HG03378 (cell line): Measurements from ENCODE around the gene CDS2.
"Not testable (repeated sequence)": the region's sequence is repeated elsewhere in the genome, so short reads cannot be mapped to it uniquely, and the experiment has no call there.

Experiments used
- ATAC-seq: cut with Tn5 transposase; IDR thresholded peaks from one replicate; pipeline ENCODE4 v1.9.1; 2021; ENCODE audit warnings: mild to moderate bottlenecking, moderate library complexity; ENCODE audit not compliant: unreplicated experiment

The CDS2 gene

DNA sequence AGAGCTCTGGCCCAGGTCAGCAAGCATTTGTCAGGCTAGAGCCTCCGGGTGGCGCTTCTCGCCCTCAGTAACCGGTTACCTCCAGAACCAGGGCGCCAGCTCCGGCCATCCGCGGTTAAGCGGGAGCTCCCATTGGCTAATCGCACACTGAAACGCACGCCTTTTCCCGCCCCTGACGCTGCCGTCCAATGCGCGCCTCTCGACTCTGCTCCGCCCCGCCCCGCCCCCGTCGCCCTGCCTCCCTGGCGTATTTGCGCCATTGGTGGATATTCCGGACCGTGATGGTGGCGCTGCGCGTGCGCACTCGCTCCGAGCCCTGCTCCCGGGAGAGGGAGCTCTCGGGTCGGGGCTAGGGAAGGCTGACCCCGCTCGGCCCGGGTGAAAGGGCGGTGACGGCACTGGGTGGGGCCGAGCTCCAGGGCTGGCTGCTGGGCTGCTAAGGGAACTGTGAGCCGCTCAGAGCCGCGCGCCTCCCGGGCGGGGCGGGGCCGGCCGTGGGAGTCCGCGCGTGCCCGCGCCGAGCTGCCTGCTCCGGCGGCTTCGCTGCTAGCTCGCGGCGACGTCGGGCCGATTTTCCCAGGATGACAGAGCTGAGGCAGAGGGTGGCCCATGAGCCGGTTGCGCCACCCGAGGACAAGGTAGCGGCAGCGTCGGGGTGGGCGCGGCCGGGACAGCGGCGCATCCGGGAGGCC, at the start of gene CDS2:
TSS of gene CDS2 (plus strand) at position 497 of the 692 bp plus-strand sequence. CDS start at position 582, 85 bp downstream.
- peak; percentile 84 for ATAC-seq

GRCh38 chr20:5077761-5078387, 48.9 kb upstream of the CDS2 start:
- ATAC-seq = no peak

GRCh38 chr20:5078399-5078958, 48.3 kb upstream of the CDS2 start:
- peak; percentile 95 for ATAC-seq

DNA sequence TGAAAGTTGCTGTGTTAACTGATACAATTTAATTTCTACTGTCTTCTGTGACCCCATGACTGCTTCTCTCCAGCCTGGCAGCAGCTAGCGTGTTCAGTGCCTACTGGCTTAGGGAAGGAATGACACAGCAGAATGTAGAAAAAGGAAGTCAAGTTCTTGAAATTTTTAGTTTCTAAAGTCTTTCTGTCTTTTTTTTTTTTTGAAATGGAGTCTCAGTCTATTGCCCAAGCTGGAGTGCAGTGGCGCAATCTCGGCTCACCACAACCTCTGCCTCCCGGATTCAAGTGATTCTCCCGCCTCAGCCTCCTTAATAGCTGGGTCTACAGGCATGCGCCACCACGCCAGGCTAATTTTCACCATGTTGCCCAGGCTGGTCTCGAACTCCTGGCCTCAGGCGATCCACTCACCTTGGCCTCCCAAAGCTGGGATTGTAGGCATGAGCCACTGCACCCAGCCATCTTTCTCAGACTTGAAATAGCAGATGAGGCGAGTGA, 46.4 kb upstream of the CDS2 start:
- peak; percentile 37 for ATAC-seq

DNA sequence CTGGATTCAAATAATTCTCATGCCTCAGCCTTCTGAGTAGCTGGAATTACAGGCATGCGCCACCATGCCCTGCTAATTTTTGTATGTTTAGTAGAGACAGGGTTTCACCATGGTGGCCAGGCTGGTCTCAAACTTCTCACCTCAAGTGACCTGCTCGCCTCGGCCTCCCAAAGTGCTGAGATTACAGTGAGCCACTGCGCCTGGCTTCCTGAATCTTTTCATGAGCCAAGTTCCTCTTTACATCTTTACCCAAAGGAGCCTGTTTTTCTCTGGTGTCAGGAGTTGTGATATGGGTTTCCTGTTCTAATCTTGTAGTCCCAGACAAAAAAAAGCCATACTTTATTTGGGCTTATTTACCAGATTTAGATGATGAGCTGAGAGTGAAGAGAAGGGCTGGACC, 41.4 kb upstream of the CDS2 start:
- ATAC-seq = no peak

GRCh38 chr20:5088688-5089087, 38.1 kb upstream of the CDS2 start:
- no peak for ATAC-seq

DNA sequence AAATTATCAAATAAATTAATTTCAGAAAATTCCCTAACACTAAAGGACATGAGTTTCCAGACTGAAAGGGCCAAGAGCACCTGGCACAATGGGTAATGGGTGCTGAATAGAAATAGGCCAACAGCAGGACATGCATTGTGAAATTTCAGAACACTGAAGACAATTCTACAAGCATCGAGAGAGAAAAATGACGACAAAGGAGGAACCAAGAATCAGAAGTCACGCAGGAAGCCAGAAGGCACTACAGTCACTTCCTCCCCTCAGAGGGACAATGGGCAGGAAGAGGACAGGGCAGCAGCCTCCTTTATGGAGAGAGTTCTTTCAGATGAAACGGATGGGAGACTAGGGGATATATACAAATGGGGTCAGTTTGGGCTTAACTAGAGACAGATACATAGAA, 36.6 kb upstream of the CDS2 start:
- ATAC-seq = no peak

DNA sequence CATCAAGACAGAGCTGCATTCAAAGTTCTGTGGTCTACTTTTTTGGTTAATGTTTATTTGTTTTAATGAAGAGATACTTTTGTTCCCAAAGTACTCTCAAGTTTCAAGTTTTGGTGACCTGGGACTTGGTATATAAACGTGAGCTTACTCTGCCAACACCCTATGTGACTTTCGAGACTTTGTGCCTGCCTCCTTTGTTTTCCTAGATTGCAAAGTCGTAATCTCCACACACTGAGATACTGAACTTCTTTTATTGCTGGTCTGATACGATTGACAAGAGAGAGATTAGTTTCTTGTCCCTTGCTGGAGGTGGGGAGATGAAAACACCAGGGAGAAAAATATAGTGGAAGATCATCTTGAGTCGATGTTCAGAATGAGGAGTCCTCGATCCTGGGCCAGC, 34.9 kb upstream of the CDS2 start:
- ATAC-seq = no peak

GRCh38 chr20:5092765-5093339, 34.0 kb upstream of the CDS2 start:
- no peak for ATAC-seq

DNA sequence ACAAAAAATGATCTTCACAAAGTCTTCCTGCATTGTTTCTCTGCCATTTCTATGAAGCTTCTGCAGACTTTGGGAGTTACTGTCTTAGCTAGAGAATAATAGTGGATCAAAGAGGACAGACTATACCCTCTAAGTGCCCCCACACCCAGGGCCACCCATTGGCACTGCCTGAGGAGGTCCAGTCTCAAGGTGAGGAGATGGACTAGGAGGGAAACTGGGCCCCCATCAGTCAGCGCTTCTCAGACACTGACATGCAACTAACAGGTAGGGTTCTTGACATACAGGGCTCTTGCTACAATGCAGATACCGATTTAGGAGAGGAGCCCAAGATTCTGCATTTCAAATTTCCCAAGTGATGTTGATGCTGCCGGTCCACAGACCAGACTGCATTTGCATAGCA, 31.4 kb upstream of the CDS2 start:
- ATAC-seq = no peak

- ATAC-seq = no peak
These were observed 30.9 kb upstream of the CDS2 start for GRCh38 chr20:5095931-5096330.

GRCh38 chr20:5096463-5096862, 30.3 kb upstream of the CDS2 start:
- ATAC-seq = no peak

DNA sequence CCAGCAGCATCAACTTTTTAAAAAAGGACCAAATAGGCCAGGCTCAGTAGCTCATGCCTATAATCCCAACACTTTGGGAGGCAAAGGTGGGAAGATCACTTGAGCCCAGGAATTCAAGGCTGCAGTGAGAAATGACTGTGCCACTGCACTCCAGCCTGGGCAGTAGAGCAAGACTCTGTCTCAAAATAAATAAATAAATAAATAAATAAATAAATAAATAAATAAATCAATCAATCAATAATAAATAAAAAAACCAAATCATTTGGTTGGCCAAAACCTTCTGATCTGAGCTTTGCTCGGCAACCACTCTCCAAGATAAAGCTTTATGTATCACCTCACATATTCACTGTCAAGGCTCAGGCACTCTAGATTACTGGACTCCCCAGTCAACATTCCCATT, 27.8 kb upstream of the CDS2 start:
- not testable (repeated sequence) for ATAC-seq

- not testable (repeated sequence) for ATAC-seq
These were observed 26.9 kb upstream of the CDS2 start for GRCh38 chr20:5099909-5100308.

DNA sequence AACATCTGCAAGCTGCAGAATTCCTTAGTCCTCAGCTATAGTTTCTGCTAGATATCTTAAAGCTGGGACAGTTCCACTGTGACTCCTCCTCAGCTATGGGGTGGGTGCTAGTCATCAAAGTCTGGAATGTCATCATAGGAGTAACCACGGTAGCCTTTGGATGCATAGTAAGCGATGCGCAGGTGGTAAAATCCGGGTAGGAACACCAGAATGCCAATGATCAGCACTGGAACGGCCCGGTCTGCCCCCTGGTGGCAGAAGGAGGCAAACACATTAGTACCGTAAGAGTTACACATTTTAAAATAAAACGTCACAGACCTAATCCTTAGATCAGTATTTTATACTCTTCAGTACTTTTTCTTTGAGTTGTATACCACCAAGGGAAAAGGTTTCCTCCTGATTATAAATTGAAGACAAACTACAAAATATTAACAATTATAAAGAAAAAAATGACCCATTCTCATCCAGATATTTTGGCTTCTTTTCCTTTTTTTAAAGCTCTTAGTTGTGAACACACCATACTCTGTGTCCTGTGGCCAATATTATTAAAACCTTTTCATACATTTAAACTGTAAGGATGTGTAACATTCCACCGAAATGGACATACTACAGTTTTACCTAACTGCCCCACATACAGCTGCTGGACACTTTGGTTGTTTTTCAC, 26.0 kb upstream of the CDS2 start:
- ATAC-seq = no peak

GRCh38 chr20:5104479-5104878, 22.3 kb upstream of the CDS2 start:
- no peak for ATAC-seq

DNA sequence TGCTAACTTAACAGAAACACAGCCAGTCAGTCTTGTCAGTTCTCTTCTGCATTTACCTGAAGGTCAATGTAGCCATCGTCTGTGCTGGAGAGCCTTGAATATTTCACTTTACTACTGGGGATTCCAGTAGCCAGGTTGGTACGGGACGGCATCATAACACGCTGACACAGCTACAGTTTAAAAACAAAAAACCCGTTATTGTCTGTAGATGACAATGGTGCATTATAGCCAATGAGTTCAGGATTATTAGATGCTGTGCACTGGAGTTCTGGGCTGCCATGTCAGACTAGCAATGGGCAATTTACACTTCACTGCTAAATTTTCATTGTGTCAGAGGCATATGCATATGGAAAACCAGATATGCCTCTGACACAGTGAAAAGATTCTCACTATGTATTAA, 17.5 kb upstream of the CDS2 start:
- ATAC-seq = no peak

GRCh38 chr20:5113615-5113986, 13.2 kb upstream of the CDS2 start:
- no peak for ATAC-seq

DNA sequence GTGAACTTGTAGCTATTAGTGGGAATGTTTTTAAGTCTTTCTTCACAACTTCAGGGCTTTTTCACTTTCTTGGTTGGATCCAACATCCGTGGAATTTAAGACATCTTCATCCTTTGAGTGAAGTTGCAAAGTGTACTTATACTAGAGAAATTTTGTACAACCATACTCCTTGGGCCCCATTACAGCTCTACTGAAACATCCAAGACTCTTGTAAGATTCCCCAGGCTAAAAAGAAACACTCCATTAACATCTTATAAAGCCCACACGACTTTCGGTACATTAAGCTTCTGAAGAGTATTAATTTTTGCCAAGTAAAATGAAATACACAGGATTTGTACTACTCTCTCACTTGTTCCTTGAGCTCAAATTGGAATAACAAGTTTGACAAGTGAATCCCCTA, 12.4 kb upstream of the CDS2 start:
- no peak for ATAC-seq

- no peak for ATAC-seq
These were observed 9.9 kb upstream of the CDS2 start for GRCh38 chr20:5116875-5117274.
